Left ventricle myocardium inferior (tissue), 1 donor: ENCODE data around the gene DGCR8. TPM values are rescaled to one million over a fixed set of nuclear protein-coding genes. Genes with fewer than 3 reads are reported as not detected.

Experiments
- DNase-seq: peaks from one replicate; pipeline ENCODE4 v3.0.0-alpha.2; 2020
- H3K27ac ChIP-seq: fragments of 200-600 bp; replicated peaks from 2 replicates; pipeline ENCODE4 v1.8.0; 2021
- H3K27me3 ChIP-seq: fragments of 200-600 bp; 2 replicates; pipeline ENCODE4 v1.8.0; 2021; ENCODE audit warnings: low read depth
- H3K36me3 ChIP-seq: fragments of 200-600 bp; 2 replicates; pipeline ENCODE4 v1.8.0; 2021
- H3K4me1 ChIP-seq: fragments of 200-600 bp; 2 replicates; pipeline ENCODE4 v1.8.0; 2021
- H3K4me3 ChIP-seq: fragments of 200-600 bp; 2 replicates; pipeline ENCODE4 v1.8.0; 2021; ENCODE audit warnings: mild to moderate bottlenecking, moderate library complexity
- H3K9me3 ChIP-seq: fragments of 200-600 bp; replicated peaks from 2 replicates; pipeline ENCODE4 v1.8.0; 2021
- CTCF ChIP-seq: fragments of 200-600 bp; IDR thresholded peaks from 2 replicates; pipeline ENCODE4 v1.8.0; 2021; ENCODE audit warnings: antibody characterized with exemption, mild to moderate bottlenecking, borderline replicate concordance
- intact Hi-C: fragments of 100-400 bp; cut with micrococcal nuclease; formaldehyde crosslinking; loops from one replicate; pipeline ENCODE4 v1.11.0; 2022
- total RNA-seq: library from RNA; stranded (reverse); fragmentation: NEBNext Ultra II Directional; extraction: Animal tissue kit (Norgen Biotek cat#: 25700); gene quantifications from one replicate; pipeline ENCODE4 v1.2.1, GENCODE V29; 2021
- donor health status: DM: no; HTN: yes; CAD: no; lungs with severe emphysema.

The DGCR8 gene
- total RNA-seq, 1 donor from 2014 or later: 16.8 TPM

GRCh38 chr22:20089226-20089976, 9.4 kb downstream of the DGCR8 start:
- no peak for DNase-seq

GRCh38 chr22:20089977-20090729, 10.1 kb downstream of the DGCR8 start:
- no peak for TF ChIP-seq CTCF
- intact Hi-C loops: no loop called here
- Histone ChIP-seq H3K4me1 (peaks cover 22% of the 10 kb centered on the region), H3K36me3 (peaks cover 97% of the 10 kb centered on the region), H3K27ac (no peak overlapping the region), H3K4me3 (no peak overlapping the region), H3K9me3 (no peaks in the 10 kb centered on the region), H3K27me3 (no peaks in the 10 kb centered on the region)
- no peak for DNase-seq

More at GRCh38 chr22:20089226-20089976, 9.4 kb downstream of the DGCR8 start:
- peaks cover 29% of the 10 kb centered on the region for H3K4me1 ChIP-seq
- H3K9me3 ChIP-seq: no peaks in the 10 kb centered on the region
- no peaks in the 10 kb centered on the region for H3K27me3 ChIP-seq
- intact Hi-C loops: no loop called here
- H3K27ac ChIP-seq: no peak overlapping the region
- no peak overlapping the region for H3K4me3 ChIP-seq
- H3K36me3 ChIP-seq: peaks cover 90% of the 10 kb centered on the region
- no peak for TF ChIP-seq CTCF

- H3K27ac ChIP-seq: no peak overlapping the region
- DNase-seq: no peak
- H3K9me3 ChIP-seq: no peaks in the 10 kb centered on the region
- intact Hi-C loops: no loop called here
- no peaks in the 10 kb centered on the region for H3K27me3 ChIP-seq
- H3K36me3 ChIP-seq: peaks cover 100% of the 10 kb centered on the region
- no peak for TF ChIP-seq CTCF
- peaks cover 15% of the 10 kb centered on the region for H3K4me1 ChIP-seq
- no peak overlapping the region for H3K4me3 ChIP-seq
Observed at GRCh38 chr22:20090730-20091240, 10.7 kb downstream of the DGCR8 start.

GRCh38 chr22:20091690-20092476, 11.8 kb downstream of the DGCR8 start:
- H3K4me3 ChIP-seq: no peak overlapping the region
- peaks cover 4% of the 10 kb centered on the region for H3K9me3 ChIP-seq
- no peak for TF ChIP-seq CTCF
- peaks cover 9% of the 10 kb centered on the region for H3K4me1 ChIP-seq
- intact Hi-C loops: no loop called here
- peaks cover 100% of the 10 kb centered on the region for H3K36me3 ChIP-seq
- no peak overlapping the region for H3K27ac ChIP-seq
- H3K27me3 ChIP-seq: no peaks in the 10 kb centered on the region
- no peak for DNase-seq

GRCh38 chr22:20092477-20092854, 12.4 kb downstream of the DGCR8 start:
- no peak for DNase-seq
- H3K36me3 ChIP-seq: peaks cover 100% of the 10 kb centered on the region
- H3K27me3 ChIP-seq: no peaks in the 10 kb centered on the region
- peaks cover 9% of the 10 kb centered on the region for H3K4me1 ChIP-seq
- TF ChIP-seq CTCF: no peak
- intact Hi-C loops: no loop called here
- H3K27ac ChIP-seq: no peak overlapping the region
- no peak overlapping the region for H3K4me3 ChIP-seq
- H3K9me3 ChIP-seq: peaks cover 4% of the 10 kb centered on the region
